Glutamatergic neuron (in vitro differentiated cells): ENCODE results near the gene ZNF487. TPM values are rescaled to one million over a fixed set of nuclear protein-coding genes. Genes with fewer than 3 reads are reported as not detected.
A peak's percentile ranks its signal among the peaks of the same experiment; 100 is the strongest.
"Not testable (repeated sequence)": the region's sequence is repeated elsewhere in the genome, so short reads cannot be mapped to it uniquely, and the experiment has no call there.

ENCODE experiments used
- DNase-seq: peaks from one replicate; pipeline ENCODE4 v3.0.0; 2022
- H3K27ac Mint-ChIP-seq: one replicate; pipeline ENCODE4 v1.8.0; 2020; ENCODE audit warnings: mild to moderate bottlenecking, mixed read lengths, inconsistent platforms; ENCODE audit not compliant: unreplicated experiment
- H3K27me3 Mint-ChIP-seq: one replicate; pipeline ENCODE4 v1.8.0; 2020; ENCODE audit warnings: mild to moderate bottlenecking, moderate library complexity, mixed read lengths, inconsistent platforms; ENCODE audit not compliant: unreplicated experiment
- H3K36me3 Mint-ChIP-seq: one replicate; pipeline ENCODE4 v1.8.0; 2020; ENCODE audit warnings: mild to moderate bottlenecking, mixed read lengths, inconsistent platforms; ENCODE audit not compliant: unreplicated experiment
- H3K4me1 Mint-ChIP-seq: one replicate; pipeline ENCODE4 v1.8.0; 2020; ENCODE audit warnings: mild to moderate bottlenecking, low read depth, mixed read lengths, inconsistent platforms; ENCODE audit not compliant: unreplicated experiment
- H3K4me3 Mint-ChIP-seq: one replicate; pipeline ENCODE4 v1.8.0; 2020; ENCODE audit warnings: mild to moderate bottlenecking, mixed read lengths, inconsistent platforms; ENCODE audit not compliant: unreplicated experiment
- H3K9me3 Mint-ChIP-seq: one replicate; pipeline ENCODE4 v1.8.0; 2020; ENCODE audit warnings: mild to moderate bottlenecking, moderate library complexity, mixed read lengths, inconsistent platforms; ENCODE audit not compliant: unreplicated experiment
- CTCF ChIP-seq: fragments of 200-600 bp; sonication (generic); IDR thresholded peaks from one replicate; pipeline ENCODE4 v1.5.0; 2021; ENCODE audit not compliant: partially characterized antibody, unreplicated experiment
- total RNA-seq: library from RNA; stranded (reverse); fragmentation: NEBNext Ultra II Directional; extraction: Animal tissue kit (Norgen Biotek cat#: 25700); gene quantifications from one replicate; pipeline ENCODE4 v1.2.1, GENCODE V29; 2021; ENCODE audit not compliant: unreplicated experiment

ZNF487 gene
- total RNA-seq, 1 donor from 2014 or later: 2.1 TPM

- no peak for DNase-seq
- no peaks in the 10 kb centered on the region for H3K9me3 Mint-ChIP-seq
- peaks cover 3% of the 10 kb centered on the region for H3K27me3 Mint-ChIP-seq
- no peaks in the 10 kb centered on the region for H3K4me1 Mint-ChIP-seq
- no peak for TF ChIP-seq CTCF
- no peak overlapping the region for H3K4me3 Mint-ChIP-seq
- H3K27ac Mint-ChIP-seq: no peak overlapping the region
- H3K36me3 Mint-ChIP-seq: no peaks in the 10 kb centered on the region
Observed at GRCh38 chr10:43417950-43418768, 18.8 kb upstream of the ZNF487 start.

DNA sequence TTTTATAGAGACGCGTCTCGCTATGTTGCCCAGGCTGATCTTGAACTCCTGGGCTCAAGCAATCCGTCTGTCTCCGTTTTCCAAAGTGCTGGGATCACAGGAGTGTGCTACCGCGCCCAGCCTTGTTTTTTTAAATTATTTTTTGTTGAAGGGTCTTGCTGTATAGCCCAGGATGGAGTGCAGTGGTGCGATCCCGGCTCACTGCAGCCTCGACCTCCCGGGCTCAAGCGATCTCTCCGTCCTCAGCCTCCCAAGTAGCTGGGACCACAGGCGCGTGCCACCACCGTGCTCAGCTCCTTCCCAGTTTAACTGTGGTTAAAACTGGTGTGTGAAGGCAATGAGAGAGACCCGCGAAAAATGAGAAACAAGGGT, 16.9 kb upstream of the ZNF487 start:
- peaks cover 3% of the 10 kb centered on the region for H3K27me3 Mint-ChIP-seq
- H3K36me3 Mint-ChIP-seq: no peaks in the 10 kb centered on the region
- no peaks in the 10 kb centered on the region for H3K4me1 Mint-ChIP-seq
- no peak for DNase-seq
- no peak for TF ChIP-seq CTCF
- H3K9me3 Mint-ChIP-seq: peaks cover 3% of the 10 kb centered on the region
- peak overlapping the region; percentile 22 for H3K27ac Mint-ChIP-seq
- H3K4me3 Mint-ChIP-seq: peak overlapping the region; percentile 61

DNA sequence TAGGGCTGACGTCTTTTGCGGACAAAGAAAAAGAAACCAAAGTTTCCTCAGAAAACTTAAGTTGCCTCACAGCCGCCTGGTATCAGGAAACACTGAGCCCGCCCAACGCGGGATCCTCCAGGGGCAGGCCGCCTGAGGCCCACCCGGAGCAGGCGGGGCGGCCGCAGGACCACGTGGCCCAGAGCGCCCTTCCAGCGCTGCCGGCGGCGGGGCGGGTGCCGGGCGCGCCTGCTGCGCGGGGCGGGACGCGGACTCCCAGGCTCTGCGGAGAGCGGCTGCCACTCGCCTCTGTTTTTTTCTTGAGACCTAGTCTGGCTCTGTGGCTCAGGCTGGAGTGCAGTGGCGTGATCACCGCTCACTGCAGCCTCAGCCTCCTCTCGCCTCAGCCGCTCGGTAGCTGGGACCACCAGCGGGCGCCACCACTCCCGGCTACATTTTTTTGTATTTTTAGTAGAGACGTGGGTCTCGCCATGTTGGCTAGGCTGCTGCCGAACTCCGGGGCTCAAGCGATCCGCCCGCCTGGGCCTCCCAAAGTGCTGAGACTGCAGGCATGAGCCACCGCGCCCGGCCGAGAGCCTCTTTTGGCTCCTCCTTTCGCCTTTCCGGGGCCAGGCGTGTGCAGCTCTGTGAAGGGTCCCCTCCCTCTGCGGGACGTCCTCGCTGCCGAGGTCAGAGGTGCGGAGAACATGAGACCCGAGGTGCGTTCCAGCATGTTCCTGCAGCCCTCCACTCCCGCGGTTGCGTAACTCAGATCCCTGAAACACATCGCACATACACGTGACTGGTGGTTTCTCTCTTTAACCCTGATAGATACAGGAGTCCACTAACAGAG, 16.3 kb upstream of the ZNF487 start:
- H3K27me3 Mint-ChIP-seq: peaks cover 3% of the 10 kb centered on the region
- peak overlapping the region; percentile 88 for H3K27ac Mint-ChIP-seq
- no peak for TF ChIP-seq CTCF
- peaks cover 3% of the 10 kb centered on the region for H3K9me3 Mint-ChIP-seq
- H3K4me1 Mint-ChIP-seq: no peaks in the 10 kb centered on the region
- DNase-seq: peak; percentile 80
- H3K36me3 Mint-ChIP-seq: no peaks in the 10 kb centered on the region
- H3K4me3 Mint-ChIP-seq: peak overlapping the region; percentile 91

GRCh38 chr10:43421201-43421507, 15.8 kb upstream of the ZNF487 start:
- Mint-ChIP-seq H3K4me3 (peak overlapping the region; percentile 91), H3K36me3 (no peaks in the 10 kb centered on the region), H3K4me1 (no peaks in the 10 kb centered on the region), H3K27ac (peak overlapping the region; percentile 88), H3K27me3 (peaks cover 3% of the 10 kb centered on the region), H3K9me3 (peaks cover 3% of the 10 kb centered on the region)
- DNase-seq: no peak
- no peak for TF ChIP-seq CTCF

DNA sequence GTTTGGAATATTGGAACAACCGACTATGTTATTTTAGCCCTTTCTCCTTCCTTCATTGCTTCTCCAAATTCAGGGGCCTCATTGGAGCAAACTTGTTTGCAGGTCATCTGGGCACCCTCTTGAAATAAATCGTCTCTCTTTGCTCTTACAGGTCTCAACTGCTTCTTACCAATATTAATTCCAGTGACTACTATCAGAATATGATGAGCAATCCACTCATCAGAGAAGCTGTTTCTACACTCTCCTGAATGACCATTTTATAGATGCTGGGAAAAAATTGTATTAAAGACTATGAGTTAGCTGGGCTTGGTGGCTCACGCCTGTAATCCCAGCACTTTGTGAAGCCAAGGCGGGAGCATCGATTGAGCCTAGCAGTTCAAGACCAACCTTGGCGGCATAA, 15.4 kb upstream of the ZNF487 start:
- peaks cover 3% of the 10 kb centered on the region for H3K9me3 Mint-ChIP-seq
- H3K27ac Mint-ChIP-seq: no peak overlapping the region
- no peak for TF ChIP-seq CTCF
- peak overlapping the region; percentile 56 for H3K4me3 Mint-ChIP-seq
- no peak for DNase-seq
- H3K36me3 Mint-ChIP-seq: no peaks in the 10 kb centered on the region
- H3K27me3 Mint-ChIP-seq: peaks cover 3% of the 10 kb centered on the region
- no peaks in the 10 kb centered on the region for H3K4me1 Mint-ChIP-seq

- not testable (repeated sequence) for DNase-seq, H3K4me3 Mint-ChIP-seq, H3K36me3 Mint-ChIP-seq, H3K27me3 Mint-ChIP-seq, H3K9me3 Mint-ChIP-seq, H3K4me1 Mint-ChIP-seq, H3K27ac Mint-ChIP-seq
Observed at GRCh38 chr10:43421944-43422343, 15.0 kb upstream of the ZNF487 start.
